Measurements from ENCODE around the gene SAP130. TPM values are rescaled to one million over a fixed set of nuclear protein-coding genes. Genes with fewer than 3 reads are reported as not detected.

Gene SAP130
- total RNA-seq, 2 donors from 2014 or later: 8.7 to 24.3 TPM

GRCh38 chr2:127906206-127906926 lies 121.5 kb downstream of the SAP130 start:
- ATAC-seq (ENCODE audit: insufficient number of reproducible peaks, low FRiP score, low read depth): no peak
- no peak overlapping the region for H3K27ac ChIP-seq
- H3K4me3 ChIP-seq: no peak overlapping the region
- H3K4me1 ChIP-seq (ENCODE audit: control insufficient read depth in 1 of 2, low read depth in 2 of 2): peaks cover 3 to 5% of the 10 kb centered on the region in 2 donors
- no peaks in the 10 kb centered on the region for H3K9me3 ChIP-seq
- TF ChIP-seq, protein P1, sequence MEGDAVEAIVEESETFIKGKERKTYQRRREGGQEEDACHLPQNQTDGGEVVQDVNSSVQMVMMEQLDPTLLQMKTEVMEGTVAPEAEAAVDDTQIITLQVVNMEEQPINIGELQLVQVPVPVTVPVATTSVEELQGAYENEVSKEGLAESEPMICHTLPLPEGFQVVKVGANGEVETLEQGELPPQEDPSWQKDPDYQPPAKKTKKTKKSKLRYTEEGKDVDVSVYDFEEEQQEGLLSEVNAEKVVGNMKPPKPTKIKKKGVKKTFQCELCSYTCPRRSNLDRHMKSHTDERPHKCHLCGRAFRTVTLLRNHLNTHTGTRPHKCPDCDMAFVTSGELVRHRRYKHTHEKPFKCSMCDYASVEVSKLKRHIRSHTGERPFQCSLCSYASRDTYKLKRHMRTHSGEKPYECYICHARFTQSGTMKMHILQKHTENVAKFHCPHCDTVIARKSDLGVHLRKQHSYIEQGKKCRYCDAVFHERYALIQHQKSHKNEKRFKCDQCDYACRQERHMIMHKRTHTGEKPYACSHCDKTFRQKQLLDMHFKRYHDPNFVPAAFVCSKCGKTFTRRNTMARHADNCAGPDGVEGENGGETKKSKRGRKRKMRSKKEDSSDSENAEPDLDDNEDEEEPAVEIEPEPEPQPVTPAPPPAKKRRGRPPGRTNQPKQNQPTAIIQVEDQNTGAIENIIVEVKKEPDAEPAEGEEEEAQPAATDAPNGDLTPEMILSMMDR (IDR thresholded peaks at IDR 0.05): no peak
- no peaks in the 10 kb centered on the region for H3K27me3 ChIP-seq (replicated peaks; ENCODE audit: insufficient read depth)
- H3K36me3 ChIP-seq: no peaks in the 10 kb centered on the region
- no peak for DNase-seq (ENCODE audit: low spot score)

DNA sequence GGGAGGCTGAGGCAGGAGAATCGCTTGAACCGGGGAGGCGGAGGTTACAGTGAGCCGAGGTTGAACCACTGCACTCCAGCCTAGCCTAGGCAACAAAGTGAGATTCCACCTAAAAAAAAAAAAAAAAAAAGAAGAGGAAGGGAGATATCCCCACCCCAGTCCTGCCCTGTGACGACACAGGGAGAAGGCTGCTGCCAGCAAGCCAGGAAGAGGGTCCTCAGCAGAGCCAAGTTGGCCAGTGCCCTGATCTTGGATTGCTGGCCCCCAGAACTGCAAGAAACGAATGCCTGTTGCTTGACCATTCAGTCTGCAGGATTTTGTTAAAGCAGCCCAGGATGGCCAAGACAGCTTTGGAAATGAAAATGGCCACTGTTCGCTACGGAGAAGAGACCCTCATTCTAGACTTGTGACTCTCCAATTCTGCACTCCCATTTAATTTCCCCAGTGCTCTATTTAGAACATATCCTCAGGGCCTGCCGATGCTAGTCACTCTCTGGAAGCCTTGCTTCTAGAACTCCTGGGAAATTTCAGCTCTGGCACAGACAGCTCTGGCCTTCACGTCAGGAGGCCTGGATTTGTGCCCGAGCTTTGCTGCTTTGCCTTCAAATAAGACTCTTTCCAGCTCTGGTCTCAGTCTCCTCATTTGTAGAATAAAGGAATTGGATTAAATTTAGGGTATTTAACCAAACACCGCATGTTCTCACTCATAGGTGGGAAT lies 126.4 kb downstream of the SAP130 start:
- H3K9me3 ChIP-seq: no peaks in the 10 kb centered on the region
- H3K4me3 ChIP-seq: peak overlapping the region; percentile 57
- peaks cover 4 to 9% of the 10 kb centered on the region in 2 donors for H3K4me1 ChIP-seq (ENCODE audit: control insufficient read depth in 1 of 2, low read depth in 2 of 2)
- ATAC-seq (ENCODE audit: insufficient number of reproducible peaks, low FRiP score, low read depth): no peak
- H3K27me3 ChIP-seq (replicated peaks; ENCODE audit: insufficient read depth): no peaks in the 10 kb centered on the region
- no peak for DNase-seq (ENCODE audit: low spot score)
- peak overlapping the region; percentile 15 to 49 for H3K27ac ChIP-seq
- TF ChIP-seq, protein P1 (IDR thresholded peaks at IDR 0.05): no peak
- no peaks in the 10 kb centered on the region for H3K36me3 ChIP-seq

DNA sequence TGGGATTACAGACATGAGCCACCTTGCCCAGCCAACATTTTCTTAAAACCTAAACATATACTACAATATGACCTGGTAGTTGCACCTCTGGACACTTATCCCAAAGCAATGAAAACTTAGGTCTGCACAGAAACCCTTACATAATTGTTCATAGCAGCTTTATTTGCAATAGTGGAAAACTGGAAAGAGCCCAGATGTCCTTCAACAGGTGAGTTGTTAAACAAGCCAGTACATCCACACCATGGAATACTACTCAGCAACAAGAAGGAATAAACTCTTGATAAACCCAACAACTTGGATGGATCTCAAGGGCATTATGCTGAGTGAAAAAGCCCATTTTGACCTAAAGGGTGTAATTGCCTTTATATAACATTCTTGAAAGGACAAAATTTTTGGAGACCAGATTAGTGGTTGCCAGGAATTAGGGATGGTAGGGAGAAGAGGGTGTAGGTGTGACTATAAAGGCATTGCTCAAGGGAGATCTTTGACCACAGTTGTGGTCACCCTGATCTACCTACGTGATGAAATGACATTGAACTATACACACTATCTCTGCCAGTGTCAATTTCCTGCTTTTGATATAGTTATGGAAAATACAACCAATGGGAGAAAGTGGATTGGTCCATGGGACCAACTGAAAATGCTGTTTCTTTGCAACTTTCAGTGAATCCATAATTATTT lies 130.2 kb downstream of the SAP130 start:
- H3K27ac ChIP-seq: no peak overlapping the region
- no peak for ATAC-seq (ENCODE audit: insufficient number of reproducible peaks, low FRiP score, low read depth)
- DNase-seq (ENCODE audit: low spot score): no peak
- no peaks in the 10 kb centered on the region for H3K9me3 ChIP-seq
- no peak overlapping the region for H3K4me3 ChIP-seq
- TF ChIP-seq, protein P1 (IDR thresholded peaks at IDR 0.05): no peak
- H3K27me3 ChIP-seq (replicated peaks; ENCODE audit: insufficient read depth): no peaks in the 10 kb centered on the region
- no peaks in the 10 kb centered on the region for H3K36me3 ChIP-seq
- H3K4me1 ChIP-seq (ENCODE audit: control insufficient read depth in 1 of 2, low read depth in 2 of 2): peaks cover 4 to 9% of the 10 kb centered on the region in 2 donors

GRCh38 chr2:127893494-127893893 lies 134.4 kb downstream of the SAP130 start:
- peaks cover 0 to under 1% of the 10 kb centered on the region in 2 donors for H3K4me1 ChIP-seq (ENCODE audit: control insufficient read depth in 1 of 2, low read depth in 2 of 2)
- no peaks in the 10 kb centered on the region for H3K27me3 ChIP-seq (replicated peaks; ENCODE audit: insufficient read depth)
- TF ChIP-seq, protein P1 (IDR thresholded peaks at IDR 0.05): no peak
- H3K27ac ChIP-seq: no peak overlapping the region
- no peak overlapping the region for H3K4me3 ChIP-seq
- no peaks in the 10 kb centered on the region for H3K36me3 ChIP-seq
- H3K9me3 ChIP-seq: no peaks in the 10 kb centered on the region
- ATAC-seq (ENCODE audit: insufficient number of reproducible peaks, low FRiP score, low read depth) (no peak), DNase-seq (ENCODE audit: low spot score) (no peak)

DNA sequence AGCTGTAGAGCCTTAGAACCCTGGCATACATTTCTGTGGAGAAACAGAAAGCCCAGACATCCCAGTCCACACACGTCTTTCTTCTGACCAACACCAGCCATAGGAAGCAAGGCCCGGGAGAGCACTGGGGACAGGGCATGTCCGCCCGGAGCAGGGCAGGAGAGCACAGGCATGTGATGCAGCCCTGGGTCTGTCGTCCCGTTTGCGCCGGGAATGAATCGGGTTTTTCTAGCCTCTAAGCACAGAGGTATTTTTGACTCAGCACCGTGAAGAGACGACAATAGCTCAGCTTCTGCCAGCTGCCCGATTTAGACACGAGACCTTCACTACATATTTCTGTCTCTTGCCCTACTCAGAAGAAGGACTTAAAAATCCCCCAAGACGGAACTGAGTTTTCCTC lies 134.8 kb downstream of the SAP130 start:
- H3K4me3 ChIP-seq: no peak overlapping the region
- DNase-seq (ENCODE audit: low spot score) (no peak), ATAC-seq (ENCODE audit: insufficient number of reproducible peaks, low FRiP score, low read depth) (no peak)
- no peak overlapping the region for H3K27ac ChIP-seq
- H3K36me3 ChIP-seq: no peaks in the 10 kb centered on the region
- H3K4me1 ChIP-seq (ENCODE audit: control insufficient read depth in 1 of 2, low read depth in 2 of 2): peaks cover 2 to 5% of the 10 kb centered on the region in 2 donors
- TF ChIP-seq, protein P1 (IDR thresholded peaks at IDR 0.05): no peak
- H3K27me3 ChIP-seq (replicated peaks; ENCODE audit: insufficient read depth): no peaks in the 10 kb centered on the region
- H3K9me3 ChIP-seq: no peaks in the 10 kb centered on the region
